GM18951 (cell line): ENCODE results near the gene DBN1.
"Not testable (repeated sequence)": the region's sequence is repeated elsewhere in the genome, so short reads cannot be mapped to it uniquely, and the experiment has no call there.

Source experiments
- POLR2A ChIP-seq: IDR thresholded peaks from 4 replicates; pipeline ENCODE4 v1.6.1; 2011; ENCODE audit warnings: mild to moderate bottlenecking; ENCODE audit not compliant: insufficient read length, insufficient read depth; ENCODE audit errors: extremely low read depth
- in situ Hi-C: fragments of 300-500 bp; cut with MboI; formaldehyde crosslinking; loops from one replicate; pipeline ENCODE4 v1.12.0; 2022; ENCODE audit warnings: low sequenced_read_pairs, mixed read lengths, inconsistent platforms; ENCODE audit not compliant: unreplicated experiment

The DBN1 gene

DNA sequence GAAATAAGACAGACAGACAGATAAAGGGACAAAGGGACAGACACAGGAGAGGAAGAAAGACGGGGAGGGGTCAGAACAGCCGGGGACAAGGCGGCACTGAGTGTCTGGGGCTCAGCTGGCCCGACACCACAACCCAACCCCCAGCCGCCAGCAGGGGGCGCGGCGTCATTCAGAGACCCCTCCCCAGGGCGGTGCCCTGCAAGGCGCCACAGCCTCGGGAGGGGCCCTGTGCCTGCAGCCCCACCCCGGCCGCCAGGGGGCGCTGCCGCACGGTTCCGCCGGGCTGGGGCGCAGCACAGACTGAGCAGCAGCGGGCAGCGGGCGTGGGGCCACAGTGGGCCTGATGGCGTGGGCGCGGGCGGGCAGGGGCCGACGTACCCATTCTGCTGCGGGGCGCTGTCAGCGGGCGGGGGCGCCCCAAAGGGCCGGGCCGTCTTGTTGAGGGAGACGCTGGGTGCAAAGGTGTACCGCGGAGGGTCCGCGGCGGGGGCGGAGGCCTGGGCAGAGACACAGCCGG lies 18.1 kb upstream of the DBN1 start:
- no peak for TF ChIP-seq POLR2A
- in situ Hi-C loops = no loop called here

- TF ChIP-seq POLR2A = no peak
- in situ Hi-C loops = no loop called here
These were observed 17.6 kb upstream of the DBN1 start for GRCh38 chr5:177490992-177491391.

DNA sequence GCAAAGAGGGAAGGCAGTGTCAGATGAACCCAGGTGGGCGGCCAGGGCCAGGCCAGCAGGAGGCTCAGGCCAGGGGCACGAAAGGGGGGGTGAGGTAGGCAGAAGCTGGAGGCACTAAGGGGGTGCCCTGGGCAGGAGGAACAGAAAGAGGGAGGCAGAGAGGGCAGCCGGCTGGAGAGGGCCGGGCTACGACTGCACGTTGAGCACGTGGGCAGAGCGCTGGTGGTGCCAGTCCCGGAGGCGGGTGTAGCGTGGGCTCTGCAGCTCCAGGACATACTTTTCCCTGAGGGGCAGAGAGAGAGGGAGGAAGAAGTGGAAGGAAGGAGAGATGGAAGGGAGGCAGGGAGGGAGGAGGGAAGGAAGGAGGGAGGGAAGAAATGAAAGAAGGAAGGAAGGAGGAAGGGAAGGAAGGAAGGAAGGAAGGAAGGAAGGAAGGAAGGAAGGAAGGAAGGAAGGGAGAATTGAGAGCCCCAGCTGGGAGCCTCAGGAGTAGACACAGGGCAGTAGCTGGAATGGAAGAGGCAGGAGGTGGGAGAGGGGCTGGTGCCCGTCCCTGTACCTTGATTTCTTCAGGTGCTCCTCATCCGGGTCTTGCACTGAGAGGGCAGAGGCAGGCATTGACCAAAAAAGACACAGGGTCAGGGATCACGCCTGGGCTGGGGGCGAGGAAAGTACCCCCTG lies 17.0 kb upstream of the DBN1 start:
- in situ Hi-C loops = no loop called here

GRCh38 chr5:177489119-177489716 lies 15.8 kb upstream of the DBN1 start:
- TF ChIP-seq POLR2A = no peak
- in situ Hi-C loops = no loop called here

More for the DNA sequence above, 17.0 kb upstream of the DBN1 start:
- TF ChIP-seq POLR2A = no peak

DNA sequence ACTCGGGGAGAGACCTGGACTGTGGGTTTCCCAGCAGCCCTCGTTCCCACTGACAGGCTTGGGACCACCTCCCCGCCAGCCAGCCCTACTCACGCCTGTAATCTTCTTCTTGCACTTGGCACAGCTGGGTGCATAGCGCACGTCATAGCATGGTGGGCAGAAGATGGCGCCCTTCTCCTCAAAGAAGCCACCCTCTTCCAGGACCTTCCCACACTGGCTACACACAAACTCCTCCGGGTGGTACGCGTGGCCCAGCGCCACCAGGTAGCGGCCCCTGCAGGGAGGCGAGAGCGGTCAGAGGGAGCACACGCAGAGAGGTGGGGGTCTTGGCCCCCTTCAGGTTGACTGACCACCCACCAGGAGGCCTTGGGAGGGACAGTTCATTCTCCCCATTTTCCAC lies 14.5 kb upstream of the DBN1 start:
- TF ChIP-seq POLR2A = no peak
- in situ Hi-C loops = no loop called here

DNA sequence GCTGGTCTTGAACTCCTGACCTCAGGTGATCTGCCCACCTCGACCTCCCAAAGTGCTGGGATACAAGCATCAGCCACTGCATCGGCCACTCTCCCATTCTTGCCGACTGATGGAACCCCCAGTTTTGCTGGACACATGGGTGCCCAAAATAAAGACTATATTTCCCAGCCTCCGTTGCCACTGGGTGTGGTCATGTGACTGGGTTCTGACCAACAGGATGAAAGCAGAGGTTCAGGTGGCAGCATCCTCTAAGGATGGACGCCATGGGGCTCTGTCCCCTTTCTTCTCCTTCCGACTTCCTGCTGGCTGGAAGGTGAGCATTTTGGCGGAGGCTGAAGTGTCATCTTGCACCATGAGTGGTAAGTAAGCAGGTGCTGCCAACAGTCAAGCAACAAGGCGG lies 13.7 kb upstream of the DBN1 start:
- TF ChIP-seq POLR2A = no peak
- in situ Hi-C loops = no loop called here

DNA sequence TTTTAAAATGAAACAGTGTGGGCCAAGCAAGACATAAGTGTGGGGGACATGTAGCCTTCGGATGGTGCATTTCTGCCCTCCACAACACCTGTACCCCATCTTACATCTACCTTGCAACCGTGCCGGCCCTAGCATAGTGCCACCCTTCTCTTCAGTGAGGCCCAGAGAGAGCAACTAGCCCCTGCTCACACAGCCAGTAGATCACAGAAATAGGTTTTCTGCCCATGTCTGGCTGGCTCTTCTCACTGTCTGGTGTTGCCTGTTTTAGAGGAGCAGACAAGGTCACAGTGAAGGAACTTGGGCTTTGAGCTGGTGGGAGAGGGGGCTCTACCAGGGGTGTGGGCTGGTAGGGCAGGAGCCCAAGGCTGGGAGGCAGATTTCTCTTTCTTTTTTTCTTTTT lies 12.8 kb upstream of the DBN1 start:
- in situ Hi-C loops = no loop called here
- TF ChIP-seq POLR2A = no peak

DNA sequence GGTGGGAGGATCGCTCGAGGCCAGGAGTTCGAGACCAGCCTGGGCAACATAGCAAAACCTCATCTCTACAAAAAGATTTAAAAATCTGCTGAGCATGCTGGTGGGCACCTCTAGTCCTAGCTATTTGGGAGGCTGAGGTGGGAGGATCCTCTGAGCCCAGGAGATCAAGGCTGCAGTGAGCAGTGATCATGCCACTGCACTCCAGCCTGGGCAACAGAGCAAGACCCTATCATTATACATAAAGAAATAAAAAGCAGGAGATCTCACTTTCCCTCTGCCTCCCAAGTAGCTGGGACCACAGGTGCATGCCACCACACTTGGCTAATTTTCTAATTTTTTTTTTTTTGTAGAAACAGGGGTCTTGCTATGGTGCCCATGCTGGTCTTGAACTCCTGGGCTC lies 12.3 kb upstream of the DBN1 start:
- in situ Hi-C loops = not testable (repeated sequence)

- in situ Hi-C loops = no loop called here
- no peak for TF ChIP-seq POLR2A
These were observed 11.6 kb upstream of the DBN1 start for GRCh38 chr5:177484902-177485549.

DNA sequence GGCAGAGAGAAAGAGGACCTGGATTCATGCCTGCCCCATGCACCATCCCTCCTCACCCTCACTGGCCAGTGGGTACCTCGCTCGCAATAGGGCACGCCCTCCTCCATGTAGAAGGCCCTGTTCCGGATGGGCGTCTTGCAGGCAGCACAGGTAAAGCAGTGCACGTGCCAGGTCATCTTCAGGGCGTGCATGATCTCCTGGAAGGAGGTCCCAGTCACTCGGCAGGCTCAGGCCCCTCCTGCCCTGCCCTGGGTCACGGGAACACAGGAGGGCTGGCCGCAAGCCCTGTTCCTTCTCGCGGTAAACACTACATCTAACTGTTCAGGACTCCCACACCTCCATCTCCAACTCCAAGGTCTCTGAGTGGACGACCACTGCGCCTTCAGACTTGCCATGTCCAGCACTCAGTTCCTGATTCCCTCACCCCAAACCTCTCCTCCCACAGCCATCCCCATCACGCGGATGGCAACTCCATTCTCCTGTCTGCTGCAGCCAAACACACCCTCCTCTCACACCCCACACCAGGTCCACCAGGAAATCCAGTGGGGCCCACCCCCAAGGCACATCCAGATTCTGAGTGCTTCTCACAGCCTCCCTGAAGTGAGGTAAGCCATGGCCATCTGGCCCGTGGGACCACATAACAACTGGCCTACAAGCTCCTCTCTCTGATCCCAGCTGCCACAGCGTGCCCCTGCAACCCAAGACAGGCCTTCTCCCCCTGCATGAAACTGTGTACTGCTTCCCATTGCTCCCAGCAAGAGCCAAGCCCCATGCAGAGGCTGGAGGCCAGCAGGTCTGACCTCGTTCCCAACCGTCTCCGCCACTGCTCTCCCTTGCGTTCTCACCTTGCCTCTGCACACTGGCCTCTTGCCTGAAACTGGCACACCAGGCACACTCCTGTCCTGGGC lies 10.8 kb upstream of the DBN1 start:
- TF ChIP-seq POLR2A = no peak

GRCh38 chr5:177483042-177483441 lies 9.6 kb upstream of the DBN1 start:
- TF ChIP-seq POLR2A = no peak
- in situ Hi-C loops = no loop called here

More for the DNA sequence above, 10.8 kb upstream of the DBN1 start:
- in situ Hi-C loops = no loop called here

DNA sequence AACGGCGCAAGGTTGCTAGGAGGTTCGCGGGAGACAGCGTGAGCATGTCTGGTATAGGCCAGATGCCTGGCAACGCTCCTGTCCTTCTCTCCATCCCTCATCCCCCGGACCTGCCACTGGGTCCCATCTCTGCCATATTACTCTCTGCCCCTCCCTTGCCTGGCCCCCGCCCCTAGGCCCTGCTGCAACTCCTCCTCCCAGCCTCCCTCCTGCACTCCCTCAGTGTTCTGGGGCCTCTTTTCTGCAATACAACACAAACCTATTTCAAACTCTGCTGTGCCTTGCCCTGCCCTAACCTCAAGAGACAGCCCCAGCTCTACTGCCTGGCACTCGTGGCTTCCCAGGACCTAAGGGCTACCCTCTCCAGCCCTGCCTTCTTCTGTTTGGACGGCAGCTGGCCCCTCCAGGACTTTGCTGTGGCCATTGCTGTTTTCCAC lies 8.9 kb upstream of the DBN1 start:
- in situ Hi-C loops = no loop called here

DNA sequence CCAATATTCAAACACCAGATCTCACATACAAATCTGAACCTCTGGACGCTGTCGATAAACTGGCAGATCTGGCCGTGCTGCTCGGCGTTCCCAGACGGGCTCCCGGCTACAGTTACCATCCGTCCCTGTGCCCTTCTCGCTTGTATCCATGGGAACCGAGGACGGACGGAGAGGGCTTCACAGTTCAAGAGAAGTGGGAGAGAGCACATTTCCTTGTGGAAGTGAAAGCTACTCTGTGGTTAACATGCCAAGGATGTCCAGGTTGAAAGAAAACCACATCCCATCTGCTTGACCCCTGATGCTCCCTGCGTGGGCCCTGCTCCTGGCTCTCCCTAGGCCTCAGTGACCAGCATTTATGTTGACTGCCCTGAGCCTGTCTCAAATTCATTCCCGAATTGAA lies 6.3 kb upstream of the DBN1 start:
- in situ Hi-C loops = no loop called here

More for the DNA sequence above, 8.9 kb upstream of the DBN1 start:
- no peak for TF ChIP-seq POLR2A

More for the DNA sequence above, 6.3 kb upstream of the DBN1 start:
- TF ChIP-seq POLR2A = no peak
